Adipose tissue (tissue), 3 donors: ENCODE data around the gene VPS13D. TPM values are rescaled to one million over a fixed set of nuclear protein-coding genes. Genes with fewer than 3 reads are reported as not detected.

Experiments used
- H3K27ac ChIP-seq: one replicate; pipeline ENCODE4 v1.5.1; 2013; ENCODE audit warnings: low read depth, low read length
- WGBS, 3 donors: extraction: QIAGEN DNeasy Blood & Tissue Kit; methylation state at CpG; one replicate each; pipeline ENCODE4 v1.1.7; 2013; 5-methylcytosine and 5-hydroxymethylcytosine counted together
- polyA plus RNA-seq, 3 donors: library from polyadenylated mRNA; stranded (reverse); fragments of 200-250 nt; gene quantifications; one replicate each; pipeline ENCODE4 v1.2.3, GENCODE V29; 2013
- donor health status: healthy with polysubstance abuse.
- donor health status: Bipolar disorder and iron deficiency.
- donor health status: healthy.

VPS13D gene
- polyA plus RNA-seq, 3 donors = 10.6 to 40.7 (median 23.4) TPM

DNA sequence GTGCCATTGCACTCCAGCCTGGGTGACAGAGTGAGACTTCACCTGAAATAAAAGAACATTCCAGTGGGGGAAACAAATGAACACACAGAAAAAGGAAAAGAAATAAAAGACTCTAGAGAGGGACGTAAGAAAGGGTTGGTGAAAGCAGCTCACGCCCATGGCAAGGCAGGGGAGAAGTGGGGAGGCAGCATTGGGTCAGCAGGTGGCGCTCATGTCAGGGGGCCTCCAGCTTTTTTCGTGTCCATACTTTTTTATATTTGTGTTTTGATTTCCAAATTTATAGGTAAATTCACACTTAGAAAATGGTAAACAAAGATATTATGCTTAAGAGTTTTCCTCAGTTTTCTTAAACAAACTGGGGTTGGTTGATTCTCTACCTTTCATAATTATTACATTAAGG lies 45.5 kb downstream of the VPS13D start:
- WGBS, 3 donors = 69 to 74% (median 69%) methylated on average over 4 of the region's 4 CpGs
- H3K27ac ChIP-seq = no peak overlapping the region

DNA sequence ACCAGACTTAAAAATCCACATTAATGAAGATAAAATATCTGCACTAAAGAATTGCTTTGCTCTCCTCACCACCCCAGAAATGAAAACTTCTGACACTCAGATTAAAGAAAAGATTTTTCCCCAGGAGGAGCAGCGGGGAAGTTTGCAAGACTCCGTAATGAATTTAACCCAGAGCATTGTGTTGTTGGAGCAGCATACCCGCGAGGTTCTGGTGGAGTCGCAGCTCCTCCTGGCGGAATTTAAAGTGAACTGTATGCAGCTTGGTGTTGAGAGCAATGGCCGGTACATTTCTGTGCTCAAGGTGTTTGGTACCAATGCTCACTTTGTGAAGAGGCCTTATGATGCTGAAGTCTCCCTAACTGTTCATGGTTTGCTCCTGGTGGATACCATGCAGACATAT lies 46.4 kb downstream of the VPS13D start:
- no peak overlapping the region for H3K27ac ChIP-seq
- WGBS, 3 donors = 59 to 65% (median 64%) methylated on average over 7 of the region's 7 CpGs

DNA sequence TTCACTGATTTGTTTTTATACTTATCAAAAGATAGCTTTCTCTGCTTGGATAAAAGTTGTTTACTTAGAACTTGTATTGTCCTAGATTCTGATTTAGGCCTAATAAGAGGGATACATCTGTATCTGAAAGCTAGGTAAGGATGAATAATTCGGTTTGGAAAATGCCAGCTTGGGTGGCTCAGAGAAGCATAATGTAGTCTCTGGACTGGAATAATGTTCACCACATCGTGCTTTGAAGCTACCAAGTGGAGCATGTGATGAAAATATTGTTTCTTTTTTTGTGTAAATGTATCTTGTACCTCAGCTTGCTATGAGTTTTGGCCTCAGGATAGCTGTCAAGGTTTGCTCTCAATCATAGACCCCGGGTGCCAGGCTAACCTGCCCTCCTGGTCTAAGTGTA lies 49.2 kb downstream of the VPS13D start:
- H3K27ac ChIP-seq = no peak overlapping the region
- 77 to 91% (median 86%) methylated on average over 3 of the region's 3 CpGs for WGBS, 3 donors

DNA sequence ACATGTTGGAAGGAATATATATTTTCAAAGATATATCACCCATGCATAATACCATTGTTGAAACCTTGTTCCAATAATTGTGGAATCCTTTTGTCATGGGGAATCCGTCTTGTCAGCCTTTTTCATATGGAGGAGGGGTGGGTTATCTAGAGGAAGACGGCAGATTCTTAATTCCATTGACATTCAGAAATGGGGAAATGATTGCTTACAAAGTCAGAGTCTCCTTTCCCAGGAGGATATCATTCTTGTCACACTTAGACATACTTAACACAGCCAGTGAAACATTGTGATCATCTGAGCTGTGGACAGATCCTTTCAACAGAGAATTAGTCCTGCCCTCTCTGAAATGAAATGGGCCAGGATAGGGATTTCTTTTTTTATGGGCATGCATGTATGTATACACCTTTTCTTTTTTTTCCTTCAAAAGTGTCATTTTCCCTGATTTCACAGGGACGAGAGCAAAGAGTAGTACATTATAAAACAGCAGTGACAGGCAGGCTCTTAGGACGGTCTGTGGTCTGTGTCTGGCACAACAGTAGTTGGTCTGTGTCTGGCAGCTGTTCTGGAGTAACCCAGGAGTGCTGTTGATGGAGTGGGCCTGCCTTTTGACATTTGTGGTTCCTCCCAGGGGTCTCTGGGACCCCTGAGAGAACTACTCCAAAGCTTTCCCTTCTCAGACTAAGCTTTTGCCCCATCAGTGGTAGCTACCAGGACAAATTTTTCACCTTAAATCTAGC lies 50.1 kb downstream of the VPS13D start:
- 83 to 91% (median 91%) methylated on average over 4 of the region's 4 CpGs for WGBS, 3 donors
- no peak overlapping the region for H3K27ac ChIP-seq

DNA sequence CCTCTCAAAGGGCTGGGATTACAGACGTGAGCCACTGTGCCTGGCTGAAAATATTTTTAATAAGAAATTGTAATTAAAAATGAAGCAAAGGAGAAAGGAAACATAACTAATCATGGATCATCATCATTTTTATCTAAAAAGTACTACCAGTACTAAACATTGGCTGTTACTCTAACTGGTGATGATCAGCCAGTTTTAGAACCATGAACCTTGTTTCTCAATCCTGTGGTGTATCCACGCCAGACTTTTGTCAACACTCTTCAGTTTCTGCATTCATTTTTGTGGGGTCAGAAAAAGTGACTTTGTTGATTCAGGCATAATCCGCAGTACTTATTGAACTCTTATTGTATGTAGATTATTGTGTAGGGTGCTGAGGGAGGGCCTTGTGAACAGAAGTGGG lies 52.3 kb downstream of the VPS13D start:
- H3K27ac ChIP-seq = no peak overlapping the region
- WGBS, 3 donors = 87 to 94% (median 88%) methylated on average over 3 of the region's 3 CpGs

DNA sequence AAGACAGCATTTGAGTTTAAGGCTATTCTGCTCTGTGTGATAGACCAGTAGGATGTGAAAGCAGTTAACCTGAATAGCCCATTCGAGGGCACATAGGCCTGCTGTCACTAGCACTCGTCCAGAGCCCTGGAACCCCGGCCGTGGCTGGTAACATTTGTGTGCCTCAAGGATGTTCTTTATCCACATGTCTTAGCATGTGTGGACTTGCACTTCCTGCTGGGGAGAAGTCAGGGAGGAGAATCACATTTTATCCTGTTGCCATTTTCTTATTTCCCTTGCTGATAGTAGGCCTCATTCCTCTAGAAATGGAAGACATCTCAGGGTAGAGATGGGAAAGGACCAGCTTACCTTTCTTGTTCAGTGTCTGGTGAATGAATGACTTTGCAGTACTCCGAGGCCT lies 54.7 kb downstream of the VPS13D start:
- 97 to 98% (median 97%) methylated on average over 5 of the region's 5 CpGs for WGBS, 3 donors
- H3K27ac ChIP-seq = no peak overlapping the region

DNA sequence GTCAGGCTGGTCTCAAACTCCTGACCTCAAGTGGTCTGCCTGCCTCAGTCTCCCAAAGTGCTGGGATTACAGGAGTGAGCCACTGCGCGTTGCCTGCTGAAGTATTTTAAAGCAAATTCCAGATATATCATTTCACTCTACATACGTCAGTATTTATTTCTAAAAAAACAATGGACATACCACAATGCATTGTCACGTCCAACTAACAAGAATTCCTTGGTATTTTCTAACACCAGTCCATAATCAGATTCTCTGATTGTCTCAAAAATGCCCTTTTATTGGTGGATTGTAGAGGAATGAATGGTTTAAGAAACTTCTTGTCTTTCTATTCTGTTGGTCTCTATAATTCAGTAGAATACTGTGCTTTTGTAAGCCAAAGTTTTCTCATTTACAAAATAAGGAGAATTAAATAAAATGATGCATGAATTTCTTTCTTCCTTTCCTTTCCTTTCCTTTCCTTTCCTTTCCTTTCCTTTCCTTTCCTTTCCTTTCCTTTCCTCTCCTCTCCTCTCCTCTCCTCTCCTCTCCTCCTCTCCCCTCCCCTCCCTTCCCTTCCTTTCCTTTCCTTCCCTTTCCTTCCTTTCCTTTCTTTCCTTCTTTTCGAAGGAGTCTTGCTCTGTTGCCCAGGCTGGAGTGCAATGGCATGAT lies 55.8 kb downstream of the VPS13D start:
- H3K27ac ChIP-seq = no peak overlapping the region
- 96% methylated on average over 5 of the region's 5 CpGs for WGBS, 3 donors

DNA sequence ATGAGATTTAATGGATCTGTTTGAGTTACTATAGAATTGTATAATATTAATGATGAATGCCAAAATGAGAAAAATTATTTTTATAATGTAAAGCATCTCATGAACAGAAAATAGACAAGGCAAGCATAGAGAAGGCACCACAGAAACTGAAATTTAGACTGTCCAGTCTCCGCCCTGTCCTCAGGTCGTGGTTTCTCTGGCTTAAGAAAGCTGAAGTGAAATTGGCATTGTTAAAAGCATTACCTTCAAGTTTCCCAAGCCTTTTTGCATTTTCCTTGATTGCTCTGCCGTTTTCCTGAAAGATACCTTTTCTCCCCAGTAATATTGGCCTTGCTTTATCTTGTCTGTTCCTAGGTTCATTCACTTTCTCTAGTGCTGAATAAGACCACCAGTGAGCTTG lies 58.0 kb downstream of the VPS13D start:
- H3K27ac ChIP-seq = no peak overlapping the region
- 84 to 85% (median 85%) methylated on average over 3 of the region's 3 CpGs for WGBS, 3 donors

DNA sequence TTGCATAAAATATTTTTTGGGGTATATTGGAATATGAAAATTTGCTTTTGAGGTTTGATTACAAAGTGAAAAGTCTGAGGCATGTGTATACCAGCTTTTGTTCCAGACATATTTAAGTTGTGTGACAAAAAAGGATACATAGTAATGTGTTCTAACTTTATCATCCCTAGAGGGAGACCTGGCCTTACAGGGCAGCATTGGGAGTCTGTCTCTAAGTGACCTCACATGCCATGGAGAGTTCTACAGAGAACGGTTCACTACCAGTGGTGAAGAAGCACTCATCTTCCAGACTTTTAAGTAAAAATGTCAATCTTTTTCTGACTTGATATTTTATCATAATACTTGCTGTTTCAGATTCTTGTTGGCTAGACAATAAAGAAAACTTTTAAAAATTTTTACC lies 61.0 kb downstream of the VPS13D start:
- no peak overlapping the region for H3K27ac ChIP-seq
- WGBS, 3 donors = 84 to 96% (median 94%) methylated on average over 1 of the region's 1 CpG

DNA sequence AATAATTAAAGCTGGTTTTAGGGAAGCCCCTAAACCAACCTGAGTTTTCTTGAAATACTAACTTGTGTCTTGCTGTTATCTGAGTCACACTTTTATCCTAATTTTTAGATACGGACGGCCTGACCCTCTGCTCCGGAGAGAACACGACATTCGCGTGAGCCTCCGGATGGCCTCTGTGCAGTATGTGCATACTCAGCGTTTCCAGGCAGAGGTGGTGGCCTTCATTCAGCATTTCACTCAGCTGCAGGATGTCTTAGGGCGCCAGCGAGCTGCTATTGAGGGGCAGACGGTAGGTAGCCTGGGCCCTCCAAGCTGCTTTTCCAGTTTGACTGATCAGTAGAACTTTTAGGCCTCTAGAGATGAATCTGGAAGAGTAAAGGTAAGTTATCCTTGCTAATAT lies 63.6 kb downstream of the VPS13D start:
- H3K27ac ChIP-seq = no peak overlapping the region
- 90 to 94% (median 91%) methylated on average over 11 of the region's 11 CpGs for WGBS, 3 donors

DNA sequence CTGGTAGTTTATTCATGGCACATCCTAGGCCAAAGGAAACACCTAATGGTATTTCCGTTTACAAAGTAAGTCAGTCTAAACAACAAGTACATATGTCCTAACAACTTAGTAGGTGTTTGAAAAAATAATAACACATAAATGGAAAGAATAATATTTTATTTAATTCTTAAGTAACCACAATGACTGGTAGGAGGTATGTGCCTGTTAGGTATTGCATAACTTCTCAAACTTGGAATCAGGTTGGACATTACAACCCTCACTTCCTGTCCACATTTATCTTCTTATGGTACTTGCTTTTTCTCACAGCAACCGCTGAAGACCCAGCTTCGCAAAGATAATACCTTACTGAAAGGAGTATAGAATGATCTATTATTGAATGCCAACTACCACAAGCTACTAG lies 64.2 kb downstream of the VPS13D start:
- no peak overlapping the region for H3K27ac ChIP-seq
- 76 to 97% (median 94%) methylated on average over 3 of the region's 3 CpGs for WGBS, 3 donors

DNA sequence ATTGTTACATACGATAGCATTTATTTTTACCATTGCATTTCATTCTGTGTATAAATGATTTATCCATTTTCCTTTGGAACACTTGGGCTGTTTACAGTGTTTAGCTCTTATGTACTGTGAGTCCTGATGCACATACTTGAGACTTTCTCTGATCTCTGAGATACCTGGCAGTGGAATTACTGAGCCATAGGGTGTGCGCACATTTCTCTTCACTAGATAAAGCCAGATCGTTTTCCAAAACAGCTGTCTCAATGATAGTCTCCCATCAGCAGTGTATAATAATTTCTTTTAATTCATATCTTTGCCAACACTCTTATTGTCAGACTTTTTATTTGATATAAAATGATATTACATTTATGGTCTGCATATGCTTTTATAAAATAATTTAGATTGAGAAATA lies 66.2 kb downstream of the VPS13D start:
- H3K27ac ChIP-seq = no peak overlapping the region
- WGBS, 3 donors = 78 to 94% (median 89%) methylated on average over 3 of the region's 3 CpGs

DNA sequence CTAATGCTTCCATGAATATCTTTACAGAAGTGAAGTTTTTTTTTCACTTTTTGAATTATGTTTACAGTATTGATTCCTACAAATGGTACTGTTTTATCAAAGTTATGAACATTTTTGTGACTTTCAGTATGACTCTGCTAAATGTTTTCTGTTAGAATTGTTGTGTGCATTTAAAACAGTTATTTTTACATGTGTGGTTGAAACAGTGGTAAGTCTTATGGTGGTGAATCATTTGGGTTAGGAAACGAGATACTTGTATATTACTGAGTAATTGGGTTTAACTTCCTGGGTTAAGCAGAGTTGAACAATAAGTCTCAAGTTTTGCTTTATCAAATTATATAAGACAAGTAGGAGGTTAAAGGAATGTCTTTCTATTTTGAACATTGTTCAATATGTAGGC lies 66.8 kb downstream of the VPS13D start:
- 59 to 89% (median 62%) methylated on average over 1 of the region's 1 CpG for WGBS, 3 donors

DNA sequence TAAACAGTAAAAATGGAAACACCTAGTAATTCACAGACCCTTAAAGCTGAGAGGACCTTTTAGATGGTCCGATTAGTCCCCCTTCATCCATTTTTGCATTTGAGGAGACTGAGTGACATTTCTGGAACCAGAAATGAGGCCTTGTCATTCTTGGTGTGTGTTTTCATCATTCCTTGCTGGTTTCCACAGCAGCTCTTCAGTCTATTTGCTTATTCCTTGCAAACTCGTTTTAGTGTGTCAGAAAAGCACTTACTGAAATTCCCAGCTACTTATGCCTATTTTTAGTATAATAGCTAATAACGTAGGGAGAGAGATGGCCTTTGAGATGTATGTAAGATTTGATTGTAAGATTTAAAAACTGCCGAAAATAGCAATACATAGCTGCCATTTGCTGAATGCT lies 70.9 kb downstream of the VPS13D start:
- WGBS, 3 donors = 86 to 92% (median 90%) methylated on average over 4 of the region's 4 CpGs

More for the DNA sequence above, 66.8 kb downstream of the VPS13D start:
- H3K27ac ChIP-seq = no peak overlapping the region

DNA sequence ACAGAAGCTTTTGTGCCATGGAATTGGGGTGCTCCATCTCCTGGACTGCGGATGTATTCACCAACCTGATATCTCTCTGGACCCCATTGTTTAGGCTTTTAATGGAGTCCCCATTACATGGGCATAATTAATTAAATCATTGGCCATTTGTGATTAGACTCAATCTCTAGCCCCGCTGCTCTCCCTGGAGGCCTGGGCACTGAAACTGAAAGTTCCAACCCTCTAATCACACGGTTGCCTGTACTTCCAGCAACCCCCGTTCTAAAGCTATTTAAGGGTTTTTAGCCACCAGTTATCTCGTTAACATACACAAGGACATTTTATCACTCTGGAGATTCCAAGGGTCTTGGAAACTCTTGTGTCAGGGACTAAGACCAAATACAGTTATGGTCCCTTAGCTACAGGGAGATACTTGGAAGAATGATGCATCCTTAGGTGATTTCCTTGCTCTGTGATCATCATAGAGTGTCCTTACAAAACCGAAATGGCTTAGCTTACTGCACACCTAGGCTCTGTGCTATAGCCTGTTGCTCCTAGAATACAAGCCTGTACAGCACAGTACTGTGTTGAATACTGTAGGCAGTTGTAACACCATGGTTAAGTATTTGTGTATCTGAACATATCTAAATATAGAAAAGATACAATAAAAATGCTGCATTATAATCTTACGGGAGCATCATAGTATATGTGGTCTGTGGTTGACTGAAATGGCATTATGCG lies 71.8 kb downstream of the VPS13D start:
- no peak overlapping the region for H3K27ac ChIP-seq
- WGBS, 3 donors = 82 to 89% (median 88%) methylated on average over 8 of the region's 8 CpGs

More for the DNA sequence above, 70.9 kb downstream of the VPS13D start:
- H3K27ac ChIP-seq = no peak overlapping the region

DNA sequence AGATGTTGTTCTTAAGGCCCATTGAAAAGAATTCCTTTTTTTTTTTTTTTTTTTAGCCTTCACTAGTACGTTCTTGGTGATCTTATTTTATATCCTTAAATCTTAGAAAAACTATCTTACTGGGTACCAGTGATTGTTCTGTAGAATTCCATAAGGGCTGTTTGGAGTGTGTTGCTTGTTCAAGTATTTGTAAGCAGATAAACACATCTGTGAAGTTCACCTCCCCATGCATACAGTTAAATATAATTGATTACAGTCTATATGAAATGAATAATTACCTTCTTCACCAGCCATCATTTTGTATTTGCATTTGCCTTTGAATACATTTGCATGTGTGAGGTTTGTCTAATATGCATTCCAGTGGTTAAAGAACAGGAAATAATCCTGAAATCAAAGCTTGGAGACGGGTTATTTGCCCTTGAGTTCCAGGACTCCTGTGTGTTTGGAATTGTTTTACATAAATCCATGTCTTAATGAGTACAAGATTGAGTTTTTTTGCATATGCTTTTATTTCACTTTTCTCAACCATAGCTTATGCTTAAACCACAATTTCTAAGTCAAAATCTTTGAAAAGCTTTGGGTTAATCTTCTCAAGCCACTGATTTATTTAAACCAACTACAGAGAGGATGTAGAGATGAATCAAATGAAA lies 73.1 kb downstream of the VPS13D start:
- 62 to 85% (median 76%) methylated on average over 2 of the region's 2 CpGs for WGBS, 3 donors
- no peak overlapping the region for H3K27ac ChIP-seq

DNA sequence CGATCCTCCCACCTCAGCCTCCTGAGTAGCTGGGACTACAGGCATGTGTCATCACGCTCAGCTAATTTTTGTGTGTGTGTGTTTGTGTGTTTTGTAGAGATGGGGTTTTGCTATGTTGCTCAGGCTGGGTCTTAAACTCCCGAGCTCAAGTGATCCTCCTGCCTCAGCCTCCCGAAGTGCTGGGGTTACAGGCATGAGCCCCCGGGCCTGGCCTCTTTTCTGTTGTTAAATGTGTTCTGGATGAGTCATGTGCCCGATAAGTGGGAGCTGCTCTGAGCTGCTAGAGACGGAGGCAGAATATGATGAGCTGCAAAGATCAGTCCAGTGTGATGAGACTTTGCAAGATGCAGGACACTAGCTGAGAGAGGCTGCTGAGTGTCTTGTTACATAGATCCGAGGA lies 75.5 kb downstream of the VPS13D start:
- 80 to 87% (median 81%) methylated on average over 8 of the region's 8 CpGs for WGBS, 3 donors
- H3K27ac ChIP-seq = no peak overlapping the region

DNA sequence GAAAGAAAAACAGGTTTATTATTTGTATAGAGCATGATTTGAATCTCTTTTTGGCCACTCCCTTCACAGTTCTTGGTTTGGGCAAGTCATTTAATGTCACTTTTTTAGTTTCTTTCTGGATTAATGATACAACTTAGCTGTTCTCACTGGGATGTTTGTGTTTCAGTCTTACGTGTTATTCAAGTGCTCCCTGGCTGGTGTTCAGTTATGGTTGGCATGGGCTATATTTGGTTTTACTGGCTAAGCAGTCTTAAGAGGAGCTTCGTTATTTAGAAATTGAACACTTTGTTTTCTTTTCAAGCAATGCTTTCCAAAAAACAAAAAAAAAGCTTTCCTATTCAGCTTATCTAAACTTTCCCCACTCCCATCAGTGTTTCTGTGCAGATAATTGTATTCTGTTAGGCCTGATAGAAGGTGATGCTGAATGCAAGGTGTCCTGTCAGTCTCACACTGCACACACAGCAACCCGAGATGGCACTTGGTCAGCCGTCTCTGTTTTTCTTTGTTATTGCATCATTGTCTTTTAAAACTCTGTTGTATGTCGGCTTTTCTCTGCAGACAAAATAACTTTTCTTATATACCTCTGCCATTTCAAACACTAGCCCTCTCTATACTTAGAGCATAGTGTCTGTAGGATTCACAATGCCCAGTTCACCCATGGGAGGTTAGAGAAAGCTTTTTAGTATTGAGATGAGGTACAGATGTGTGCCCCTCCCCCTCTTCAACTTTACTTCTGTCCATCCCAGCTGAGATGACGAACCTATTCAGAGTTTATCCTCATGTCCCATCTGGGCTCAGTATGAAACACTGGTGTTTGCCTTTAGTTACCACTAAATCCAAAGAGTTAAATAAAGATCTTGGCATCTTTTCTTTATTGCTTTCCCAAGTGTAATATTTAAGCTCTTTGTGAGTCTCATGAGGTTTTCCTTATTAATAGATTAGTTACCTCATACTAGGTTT lies 80.2 kb downstream of the VPS13D start:
- no peak overlapping the region for H3K27ac ChIP-seq
- WGBS, 3 donors = 72 to 85% (median 78%) methylated on average over 6 of the region's 6 CpGs
